ENCODE measurements around the gene VSIG10L. TPM values are rescaled to one million over a fixed set of nuclear protein-coding genes. Genes with fewer than 3 reads are reported as not detected.

Gene VSIG10L
- total RNA-seq, 1 donor from 2014 or later, result 0.52 TPM

- no peaks in the 10 kb centered on the region for H3K4me1 ChIP-seq (ENCODE audit: control insufficient read depth in 3 of 3, insufficient read depth in 3 of 3, low read length in 3 of 3)
- H3K9ac ChIP-seq (ENCODE audit: low read depth in 1 of 3, low read length in 3 of 3), result no peak overlapping the region
- no peak overlapping the region for H3K4me3 ChIP-seq (ENCODE audit: low read length in 3 of 3)
- no peaks in the 10 kb centered on the region for H3K9me3 ChIP-seq (ENCODE audit: control insufficient read depth in 3 of 3, low read length in 3 of 3)
- H3K27me3 ChIP-seq (ENCODE audit: control insufficient read depth in 3 of 3, insufficient read depth in 3 of 3, low read length in 3 of 3), result peaks cover 24 to 53% (median 51%) of the 10 kb centered on the region in 3 donors
- no peak overlapping the region for H3K27ac ChIP-seq (ENCODE audit: low read depth, low read length)
- H3K36me3 ChIP-seq (ENCODE audit: control insufficient read depth in 3 of 3, insufficient read depth in 3 of 3, low read length in 3 of 3), result no peaks in the 10 kb centered on the region
Measured at GRCh38 chr19:51327066-51328001, 14.6 kb downstream of the VSIG10L start.

GRCh38 chr19:51326216-51327065 lies 15.5 kb downstream of the VSIG10L start:
- peaks cover 29 to 56% (median 51%) of the 10 kb centered on the region in 3 donors for H3K27me3 ChIP-seq (ENCODE audit: control insufficient read depth in 3 of 3, insufficient read depth in 3 of 3, low read length in 3 of 3)
- H3K9me3 ChIP-seq (ENCODE audit: control insufficient read depth in 3 of 3, low read length in 3 of 3), result no peaks in the 10 kb centered on the region
- H3K4me3 ChIP-seq (ENCODE audit: low read length in 3 of 3), result no peak overlapping the region
- H3K4me1 ChIP-seq (ENCODE audit: control insufficient read depth in 3 of 3, insufficient read depth in 3 of 3, low read length in 3 of 3), result no peaks in the 10 kb centered on the region
- H3K36me3 ChIP-seq (ENCODE audit: control insufficient read depth in 3 of 3, insufficient read depth in 3 of 3, low read length in 3 of 3), result no peaks in the 10 kb centered on the region
- H3K9ac ChIP-seq (ENCODE audit: low read depth in 1 of 3, low read length in 3 of 3), result no peak overlapping the region
- H3K27ac ChIP-seq (ENCODE audit: low read depth, low read length), result no peak overlapping the region

- Histone ChIP-seq H3K9me3 (ENCODE audit: control insufficient read depth in 3 of 3, low read length in 3 of 3) (no peaks in the 10 kb centered on the region), H3K36me3 (ENCODE audit: control insufficient read depth in 3 of 3, insufficient read depth in 3 of 3, low read length in 3 of 3) (no peaks in the 10 kb centered on the region), H3K4me1 (ENCODE audit: control insufficient read depth in 3 of 3, insufficient read depth in 3 of 3, low read length in 3 of 3) (no peaks in the 10 kb centered on the region), H3K27me3 (ENCODE audit: control insufficient read depth in 3 of 3, insufficient read depth in 3 of 3, low read length in 3 of 3) (peaks cover 29 to 57% (median 56%) of the 10 kb centered on the region in 3 donors), H3K27ac (ENCODE audit: low read depth, low read length) (no peak overlapping the region), H3K4me3 (ENCODE audit: low read length in 3 of 3) (no peak overlapping the region), H3K9ac (ENCODE audit: low read depth in 1 of 3, low read length in 3 of 3) (no peak overlapping the region)
Measured at GRCh38 chr19:51325161-51325976, 16.6 kb downstream of the VSIG10L start.

GRCh38 chr19:51324167-51324481 lies 17.8 kb downstream of the VSIG10L start:
- H3K9ac ChIP-seq (ENCODE audit: low read depth in 1 of 3, low read length in 3 of 3), result no peak overlapping the region

GRCh38 chr19:51323481-51324166 lies 18.3 kb downstream of the VSIG10L start:
- Histone ChIP-seq H3K9me3 (ENCODE audit: control insufficient read depth in 3 of 3, low read length in 3 of 3) (no peaks in the 10 kb centered on the region), H3K4me1 (ENCODE audit: control insufficient read depth in 3 of 3, insufficient read depth in 3 of 3, low read length in 3 of 3) (no peaks in the 10 kb centered on the region), H3K36me3 (ENCODE audit: control insufficient read depth in 3 of 3, insufficient read depth in 3 of 3, low read length in 3 of 3) (no peaks in the 10 kb centered on the region), H3K4me3 (ENCODE audit: low read length in 3 of 3) (no peak overlapping the region), H3K27ac (ENCODE audit: low read depth, low read length) (no peak overlapping the region), H3K27me3 (ENCODE audit: control insufficient read depth in 3 of 3, insufficient read depth in 3 of 3, low read length in 3 of 3) (peaks cover 29 to 63% (median 48%) of the 10 kb centered on the region in 3 donors), H3K9ac (ENCODE audit: low read depth in 1 of 3, low read length in 3 of 3) (no peak overlapping the region)

More at GRCh38 chr19:51324167-51324481, 17.8 kb downstream of the VSIG10L start:
- no peak overlapping the region for H3K4me3 ChIP-seq (ENCODE audit: low read length in 3 of 3)
- H3K9me3 ChIP-seq (ENCODE audit: control insufficient read depth in 3 of 3, low read length in 3 of 3), result no peaks in the 10 kb centered on the region
- no peak overlapping the region for H3K27ac ChIP-seq (ENCODE audit: low read depth, low read length)
- no peaks in the 10 kb centered on the region for H3K36me3 ChIP-seq (ENCODE audit: control insufficient read depth in 3 of 3, insufficient read depth in 3 of 3, low read length in 3 of 3)
- H3K27me3 ChIP-seq (ENCODE audit: control insufficient read depth in 3 of 3, insufficient read depth in 3 of 3, low read length in 3 of 3), result peaks cover 29 to 62% (median 51%) of the 10 kb centered on the region in 3 donors
- H3K4me1 ChIP-seq (ENCODE audit: control insufficient read depth in 3 of 3, insufficient read depth in 3 of 3, low read length in 3 of 3), result no peaks in the 10 kb centered on the region

- H3K9me3 ChIP-seq (ENCODE audit: control insufficient read depth in 3 of 3, low read length in 3 of 3), result no peaks in the 10 kb centered on the region
- H3K27me3 ChIP-seq (ENCODE audit: control insufficient read depth in 3 of 3, insufficient read depth in 3 of 3, low read length in 3 of 3), result peaks cover 25 to 52% (median 35%) of the 10 kb centered on the region in 3 donors
- no peaks in the 10 kb centered on the region for H3K4me1 ChIP-seq (ENCODE audit: control insufficient read depth in 3 of 3, insufficient read depth in 3 of 3, low read length in 3 of 3)
- no peaks in the 10 kb centered on the region for H3K36me3 ChIP-seq (ENCODE audit: control insufficient read depth in 3 of 3, insufficient read depth in 3 of 3, low read length in 3 of 3)
- no peak overlapping the region for H3K4me3 ChIP-seq (ENCODE audit: low read length in 3 of 3)
- no peak overlapping the region for H3K9ac ChIP-seq (ENCODE audit: low read depth in 1 of 3, low read length in 3 of 3)
- no peak overlapping the region for H3K27ac ChIP-seq (ENCODE audit: low read depth, low read length)
Measured at GRCh38 chr19:51321799-51322198, 20.1 kb downstream of the VSIG10L start.

- H3K27me3 ChIP-seq (ENCODE audit: control insufficient read depth in 3 of 3, insufficient read depth in 3 of 3, low read length in 3 of 3), result peaks cover 16 to 41% (median 23%) of the 10 kb centered on the region in 3 donors
- H3K27ac ChIP-seq (ENCODE audit: low read depth, low read length), result no peak overlapping the region
- no peaks in the 10 kb centered on the region for H3K4me1 ChIP-seq (ENCODE audit: control insufficient read depth in 3 of 3, insufficient read depth in 3 of 3, low read length in 3 of 3)
- no peaks in the 10 kb centered on the region for H3K9me3 ChIP-seq (ENCODE audit: control insufficient read depth in 3 of 3, low read length in 3 of 3)
- no peak overlapping the region for H3K9ac ChIP-seq (ENCODE audit: low read depth in 1 of 3, low read length in 3 of 3)
- H3K36me3 ChIP-seq (ENCODE audit: control insufficient read depth in 3 of 3, insufficient read depth in 3 of 3, low read length in 3 of 3), result no peaks in the 10 kb centered on the region
- no peak overlapping the region for H3K4me3 ChIP-seq (ENCODE audit: low read length in 3 of 3)
Measured at GRCh38 chr19:51320280-51320657, 21.7 kb downstream of the VSIG10L start.

- Histone ChIP-seq H3K4me3 (ENCODE audit: low read length in 3 of 3) (no peak overlapping the region), H3K9ac (ENCODE audit: low read depth in 1 of 3, low read length in 3 of 3) (no peak overlapping the region), H3K27ac (ENCODE audit: low read depth, low read length) (no peak overlapping the region), H3K27me3 (ENCODE audit: control insufficient read depth in 3 of 3, insufficient read depth in 3 of 3, low read length in 3 of 3) (peaks cover 16 to 41% (median 23%) of the 10 kb centered on the region in 3 donors), H3K36me3 (ENCODE audit: control insufficient read depth in 3 of 3, insufficient read depth in 3 of 3, low read length in 3 of 3) (no peaks in the 10 kb centered on the region), H3K4me1 (ENCODE audit: control insufficient read depth in 3 of 3, insufficient read depth in 3 of 3, low read length in 3 of 3) (no peaks in the 10 kb centered on the region), H3K9me3 (ENCODE audit: control insufficient read depth in 3 of 3, low read length in 3 of 3) (no peaks in the 10 kb centered on the region)
Measured at GRCh38 chr19:51319649-51320279, 22.2 kb downstream of the VSIG10L start.
